ENCODE data around the gene KPNA5.

DNA sequence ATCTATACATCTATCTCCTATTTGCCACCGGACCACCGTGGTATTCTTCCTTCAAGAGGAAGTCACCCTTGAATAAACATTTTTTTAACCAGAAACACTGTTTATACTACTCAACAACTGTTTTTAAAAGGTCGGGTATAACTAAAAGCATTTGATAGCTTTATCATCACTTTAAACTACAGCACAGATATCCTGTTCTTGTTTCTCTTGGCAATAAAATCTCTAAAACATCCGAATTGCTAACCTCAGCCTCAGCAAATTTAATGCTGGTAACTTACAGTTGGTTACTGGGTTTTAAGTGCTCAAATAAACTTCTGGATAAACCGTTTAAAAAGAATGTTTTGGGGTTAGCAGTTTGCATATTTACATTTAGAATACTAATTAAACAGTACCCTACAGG is 32.9 kb upstream of the KPNA5 start:
- TF ChIP-seq, protein P1, sequence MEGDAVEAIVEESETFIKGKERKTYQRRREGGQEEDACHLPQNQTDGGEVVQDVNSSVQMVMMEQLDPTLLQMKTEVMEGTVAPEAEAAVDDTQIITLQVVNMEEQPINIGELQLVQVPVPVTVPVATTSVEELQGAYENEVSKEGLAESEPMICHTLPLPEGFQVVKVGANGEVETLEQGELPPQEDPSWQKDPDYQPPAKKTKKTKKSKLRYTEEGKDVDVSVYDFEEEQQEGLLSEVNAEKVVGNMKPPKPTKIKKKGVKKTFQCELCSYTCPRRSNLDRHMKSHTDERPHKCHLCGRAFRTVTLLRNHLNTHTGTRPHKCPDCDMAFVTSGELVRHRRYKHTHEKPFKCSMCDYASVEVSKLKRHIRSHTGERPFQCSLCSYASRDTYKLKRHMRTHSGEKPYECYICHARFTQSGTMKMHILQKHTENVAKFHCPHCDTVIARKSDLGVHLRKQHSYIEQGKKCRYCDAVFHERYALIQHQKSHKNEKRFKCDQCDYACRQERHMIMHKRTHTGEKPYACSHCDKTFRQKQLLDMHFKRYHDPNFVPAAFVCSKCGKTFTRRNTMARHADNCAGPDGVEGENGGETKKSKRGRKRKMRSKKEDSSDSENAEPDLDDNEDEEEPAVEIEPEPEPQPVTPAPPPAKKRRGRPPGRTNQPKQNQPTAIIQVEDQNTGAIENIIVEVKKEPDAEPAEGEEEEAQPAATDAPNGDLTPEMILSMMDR (IDR thresholded peaks at IDR 0.05; ENCODE audit: low read depth, low read length), result no peak
- no peak for TF ChIP-seq POLR2A (IDR thresholded peaks at IDR 0.05; ENCODE audit: extremely low read depth, insufficient read length)
- TF ChIP-seq MAX (IDR thresholded peaks at IDR 0.05; ENCODE audit: low read depth, low read length), result no peak
- no peak for TF ChIP-seq MYC (IDR thresholded peaks at IDR 0.05; ENCODE audit: low read depth, low read length)

Data from NB4 (cell line).